Progenitor cell of endocrine pancreas (in vitro differentiated cells): ENCODE data around the gene BSND. TPM values are rescaled to one million over a fixed set of nuclear protein-coding genes. Genes with fewer than 3 reads are reported as not detected.

ENCODE experiments used
- DNase-seq: peaks from one replicate; pipeline ENCODE4 v3.0.0; 2021; ENCODE audit warnings: low spot score; ENCODE audit not compliant: unreplicated experiment
- H3K27ac Mint-ChIP-seq: 2 replicates; pipeline ENCODE4 v1.8.0; 2021; ENCODE audit warnings: mild to moderate bottlenecking, moderate library complexity, mixed read lengths
- H3K27me3 Mint-ChIP-seq: 2 replicates; pipeline ENCODE4 v1.8.0; 2021; ENCODE audit warnings: mixed read lengths
- H3K36me3 Mint-ChIP-seq: 2 replicates; pipeline ENCODE4 v1.8.0; 2022; ENCODE audit warnings: mixed read lengths; ENCODE audit not compliant: insufficient read depth
- H3K4me1 Mint-ChIP-seq: 2 replicates; pipeline ENCODE4 v1.8.0; 2021; ENCODE audit warnings: low read depth, mixed read lengths
- H3K4me3 Mint-ChIP-seq: 2 replicates; pipeline ENCODE4 v1.8.0; 2021; ENCODE audit warnings: low read depth, mild to moderate bottlenecking, moderate library complexity, mixed read lengths
- H3K9me3 Mint-ChIP-seq: 2 replicates; pipeline ENCODE4 v1.8.0; 2021; ENCODE audit warnings: low read depth, mixed read lengths
- total RNA-seq: library from RNA; stranded (reverse); gene quantifications from 2 replicates; pipeline ENCODE4 v1.2.1, GENCODE V29; 2021
- TF ChIP-seq, protein P1 (sequence below): fragments of 200-600 bp; sonication (generic); IDR thresholded peaks from one replicate; pipeline ENCODE4 v1.5.0; 2021; ENCODE audit warnings: antibody characterized with exemption, mild to moderate bottlenecking; ENCODE audit not compliant: unreplicated experiment

BSND gene
- total RNA-seq, 1 donor from 2014 or later: not detected

DNA sequence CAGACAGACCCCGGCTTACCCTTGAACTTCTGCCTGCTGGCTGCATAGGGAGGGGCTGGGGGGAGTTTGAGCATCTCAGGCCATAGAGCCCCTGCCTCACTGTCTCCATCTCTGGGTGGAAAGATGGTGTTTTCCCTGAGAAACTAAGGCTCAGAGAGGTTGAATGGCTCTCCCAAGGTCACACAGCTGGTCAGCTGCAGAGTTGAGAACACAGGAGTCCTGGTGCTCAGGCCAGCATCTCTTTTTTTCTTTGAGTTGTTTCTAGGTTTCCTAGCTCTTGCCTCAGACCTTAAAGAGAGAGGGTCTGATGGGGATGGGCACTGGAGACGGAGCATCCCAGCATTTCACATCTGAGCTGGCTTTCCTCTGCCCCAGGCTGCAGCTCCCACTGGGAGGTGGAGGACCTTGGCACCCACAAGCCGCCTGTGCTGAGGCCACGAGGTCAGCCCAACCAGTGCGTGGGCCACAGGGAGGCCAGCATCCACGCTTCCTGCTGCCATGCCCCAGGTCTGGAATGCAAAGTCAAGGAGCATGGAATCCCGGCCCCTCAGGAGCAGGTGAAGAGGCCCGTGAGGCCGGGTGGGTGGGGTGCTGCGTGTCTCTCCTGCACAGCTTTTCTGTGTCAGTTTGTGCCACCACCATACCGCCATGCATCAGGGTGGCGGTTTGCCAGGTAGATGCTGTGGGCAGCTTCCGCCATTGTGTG lies 62.4 kb downstream of the BSND start:
- no peak for DNase-seq
- no peaks in the 10 kb centered on the region for H3K9me3 Mint-ChIP-seq
- TF ChIP-seq, protein P1, sequence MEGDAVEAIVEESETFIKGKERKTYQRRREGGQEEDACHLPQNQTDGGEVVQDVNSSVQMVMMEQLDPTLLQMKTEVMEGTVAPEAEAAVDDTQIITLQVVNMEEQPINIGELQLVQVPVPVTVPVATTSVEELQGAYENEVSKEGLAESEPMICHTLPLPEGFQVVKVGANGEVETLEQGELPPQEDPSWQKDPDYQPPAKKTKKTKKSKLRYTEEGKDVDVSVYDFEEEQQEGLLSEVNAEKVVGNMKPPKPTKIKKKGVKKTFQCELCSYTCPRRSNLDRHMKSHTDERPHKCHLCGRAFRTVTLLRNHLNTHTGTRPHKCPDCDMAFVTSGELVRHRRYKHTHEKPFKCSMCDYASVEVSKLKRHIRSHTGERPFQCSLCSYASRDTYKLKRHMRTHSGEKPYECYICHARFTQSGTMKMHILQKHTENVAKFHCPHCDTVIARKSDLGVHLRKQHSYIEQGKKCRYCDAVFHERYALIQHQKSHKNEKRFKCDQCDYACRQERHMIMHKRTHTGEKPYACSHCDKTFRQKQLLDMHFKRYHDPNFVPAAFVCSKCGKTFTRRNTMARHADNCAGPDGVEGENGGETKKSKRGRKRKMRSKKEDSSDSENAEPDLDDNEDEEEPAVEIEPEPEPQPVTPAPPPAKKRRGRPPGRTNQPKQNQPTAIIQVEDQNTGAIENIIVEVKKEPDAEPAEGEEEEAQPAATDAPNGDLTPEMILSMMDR: no peak
- no peak overlapping the region for H3K4me3 Mint-ChIP-seq
- H3K27me3 Mint-ChIP-seq: no peaks in the 10 kb centered on the region
- H3K27ac Mint-ChIP-seq: no peak overlapping the region
- H3K36me3 Mint-ChIP-seq: peaks cover 12% of the 10 kb centered on the region
- H3K4me1 Mint-ChIP-seq: no peaks in the 10 kb centered on the region

Other genes with a start within 250 kb of the BSND start
- gene PARS2, start 234.4 kb upstream of the BSND start, total RNA-seq: 9.1 and 11.0 TPM in 2 replicates
- 2.4 TPM in 2 replicates for gene TTC22, start 197.6 kb upstream of the BSND start, total RNA-seq
- gene DHCR24, start 111.7 kb upstream of the BSND start, total RNA-seq: 217 and 229 TPM in 2 replicates
- gene TMEM61, start 18.3 kb upstream of the BSND start, total RNA-seq: 0.53 and 1.3 TPM in 2 replicates
- 18.7 and 19.5 TPM in 2 replicates for gene PCSK9, start 40.6 kb downstream of the BSND start, total RNA-seq
- gene USP24, start 216.4 kb downstream of the BSND start, total RNA-seq: 57.1 and 61.0 TPM in 2 replicates